ENCODE data around the gene TMEM139. TPM values are rescaled to one million over a fixed set of nuclear protein-coding genes. Genes with fewer than 3 reads are reported as not detected.
A peak's percentile ranks its signal among the peaks of the same experiment; 100 is the strongest.
"Not testable (repeated sequence)": the region's sequence is repeated elsewhere in the genome, so short reads cannot be mapped to it uniquely, and the experiment has no call there.

TMEM139 gene
- total RNA-seq, 1 experiment from 2014 or later: 2.0 TPM

DNA sequence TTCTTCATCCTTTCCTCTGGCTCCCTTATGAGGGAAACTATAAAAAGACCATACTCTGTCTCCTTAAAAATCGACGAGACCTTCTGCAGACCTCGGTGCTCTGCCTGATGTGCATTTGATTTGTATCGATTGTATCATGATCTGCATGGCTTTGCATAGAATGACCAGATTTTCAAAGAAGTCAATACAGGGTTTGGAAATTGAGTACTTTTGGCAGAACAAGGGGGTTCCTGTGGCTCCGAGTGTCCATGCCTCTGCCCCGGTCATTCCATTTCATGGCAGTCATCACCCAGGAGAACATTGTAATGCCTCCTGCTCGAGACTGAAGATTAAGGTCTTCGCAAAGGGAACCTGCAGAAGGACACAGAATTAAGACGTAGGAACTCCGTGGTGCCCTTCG is 4.1 kb downstream of the TMEM139 start:
- CTCF ChIA-PET: no interaction called here

DNA sequence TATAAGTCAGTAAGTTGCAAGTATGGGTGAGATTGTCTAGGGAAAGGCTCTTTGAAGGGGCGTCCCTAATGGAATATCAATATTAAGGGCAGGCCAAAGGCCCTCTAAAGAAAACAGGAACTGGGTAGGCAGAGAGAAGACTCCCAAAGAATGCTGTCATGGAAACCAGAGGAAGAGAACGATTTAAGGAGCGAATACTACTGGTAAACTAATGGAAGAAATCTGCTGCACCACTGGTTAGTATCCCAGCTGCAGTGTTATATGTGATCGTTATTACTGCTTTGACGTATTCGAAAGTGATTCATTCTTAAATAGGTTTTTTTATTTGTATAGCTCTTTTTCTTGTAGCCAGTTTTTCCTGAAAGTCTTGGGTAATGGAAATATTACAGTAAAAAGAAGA is 4.7 kb downstream of the TMEM139 start:
- ChIA-PET CTCF (no interaction called here), POLR2A (interaction anchor here (0.7 kb wide), 1 partner anchor 12 kb away, joined by 5 read pairs; no protein-coding TSS in a partner anchor)
- Histone ChIP-seq H3K9me3 (ENCODE audit: control insufficient read depth, insufficient read depth, low read depth, low read length) (peaks cover 4% of the 10 kb centered on the region; the same call in 1 of the 2 replicates), H3K4me3 (ENCODE audit: low read depth in 2 of 2, low read length in 2 of 2) (peak overlapping the region; percentile 97 to 98), H3K4me1 (ENCODE audit: control insufficient read depth, insufficient read depth, low read length) (peaks cover 21% of the 10 kb centered on the region), H3K36me3 (ENCODE audit: control insufficient read depth, insufficient read depth, low read length) (peaks cover 16% of the 10 kb centered on the region), H3K27me3 (ENCODE audit: control insufficient read depth, insufficient read depth, low read length) (no peaks in the 10 kb centered on the region), H3K27ac (ENCODE audit: low read length) (peak overlapping the region; percentile 96)
- BruUV-seq (replicated peaks): no TSS peak
- intact Hi-C loops (cut with micrococcal nuclease; ENCODE audit: unreplicated experiment): no loop called here
- TF ChIP-seq, protein P1, sequence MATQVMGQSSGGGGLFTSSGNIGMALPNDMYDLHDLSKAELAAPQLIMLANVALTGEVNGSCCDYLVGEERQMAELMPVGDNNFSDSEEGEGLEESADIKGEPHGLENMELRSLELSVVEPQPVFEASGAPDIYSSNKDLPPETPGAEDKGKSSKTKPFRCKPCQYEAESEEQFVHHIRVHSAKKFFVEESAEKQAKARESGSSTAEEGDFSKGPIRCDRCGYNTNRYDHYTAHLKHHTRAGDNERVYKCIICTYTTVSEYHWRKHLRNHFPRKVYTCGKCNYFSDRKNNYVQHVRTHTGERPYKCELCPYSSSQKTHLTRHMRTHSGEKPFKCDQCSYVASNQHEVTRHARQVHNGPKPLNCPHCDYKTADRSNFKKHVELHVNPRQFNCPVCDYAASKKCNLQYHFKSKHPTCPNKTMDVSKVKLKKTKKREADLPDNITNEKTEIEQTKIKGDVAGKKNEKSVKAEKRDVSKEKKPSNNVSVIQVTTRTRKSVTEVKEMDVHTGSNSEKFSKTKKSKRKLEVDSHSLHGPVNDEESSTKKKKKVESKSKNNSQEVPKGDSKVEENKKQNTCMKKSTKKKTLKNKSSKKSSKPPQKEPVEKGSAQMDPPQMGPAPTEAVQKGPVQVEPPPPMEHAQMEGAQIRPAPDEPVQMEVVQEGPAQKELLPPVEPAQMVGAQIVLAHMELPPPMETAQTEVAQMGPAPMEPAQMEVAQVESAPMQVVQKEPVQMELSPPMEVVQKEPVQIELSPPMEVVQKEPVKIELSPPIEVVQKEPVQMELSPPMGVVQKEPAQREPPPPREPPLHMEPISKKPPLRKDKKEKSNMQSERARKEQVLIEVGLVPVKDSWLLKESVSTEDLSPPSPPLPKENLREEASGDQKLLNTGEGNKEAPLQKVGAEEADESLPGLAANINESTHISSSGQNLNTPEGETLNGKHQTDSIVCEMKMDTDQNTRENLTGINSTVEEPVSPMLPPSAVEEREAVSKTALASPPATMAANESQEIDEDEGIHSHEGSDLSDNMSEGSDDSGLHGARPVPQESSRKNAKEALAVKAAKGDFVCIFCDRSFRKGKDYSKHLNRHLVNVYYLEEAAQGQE (IDR thresholded peaks at IDR 0.05; ENCODE audit: insufficient read depth in 1 of 2, low read depth in 2 of 2, low read length in 1 of 2): no peak
- TF ChIP-seq TCF7L2 (IDR thresholded peaks at IDR 0.05; ENCODE audit: low read depth, low read length): no peak
- no peak for TF ChIP-seq SIN3A (IDR thresholded peaks at IDR 0.05; ENCODE audit: borderline replicate concordance, insufficient read depth, low read depth, low read length)
- TF ChIP-seq POLR2AphosphoS5 (IDR thresholded peaks at IDR 0.05; ENCODE audit: low read depth, low read length): no peak
- TF ChIP-seq, protein P2, sequence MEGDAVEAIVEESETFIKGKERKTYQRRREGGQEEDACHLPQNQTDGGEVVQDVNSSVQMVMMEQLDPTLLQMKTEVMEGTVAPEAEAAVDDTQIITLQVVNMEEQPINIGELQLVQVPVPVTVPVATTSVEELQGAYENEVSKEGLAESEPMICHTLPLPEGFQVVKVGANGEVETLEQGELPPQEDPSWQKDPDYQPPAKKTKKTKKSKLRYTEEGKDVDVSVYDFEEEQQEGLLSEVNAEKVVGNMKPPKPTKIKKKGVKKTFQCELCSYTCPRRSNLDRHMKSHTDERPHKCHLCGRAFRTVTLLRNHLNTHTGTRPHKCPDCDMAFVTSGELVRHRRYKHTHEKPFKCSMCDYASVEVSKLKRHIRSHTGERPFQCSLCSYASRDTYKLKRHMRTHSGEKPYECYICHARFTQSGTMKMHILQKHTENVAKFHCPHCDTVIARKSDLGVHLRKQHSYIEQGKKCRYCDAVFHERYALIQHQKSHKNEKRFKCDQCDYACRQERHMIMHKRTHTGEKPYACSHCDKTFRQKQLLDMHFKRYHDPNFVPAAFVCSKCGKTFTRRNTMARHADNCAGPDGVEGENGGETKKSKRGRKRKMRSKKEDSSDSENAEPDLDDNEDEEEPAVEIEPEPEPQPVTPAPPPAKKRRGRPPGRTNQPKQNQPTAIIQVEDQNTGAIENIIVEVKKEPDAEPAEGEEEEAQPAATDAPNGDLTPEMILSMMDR (IDR thresholded peaks at IDR 0.05): no peak
- no peak for ATAC-seq
- in situ Hi-C loops (cut with HindIII; ENCODE audit: low pct_unique_long_range_greater_than_20kb, low sequenced_read_pairs): no loop called here
- no peak for DNase-seq (ENCODE audit: low read depth, low spot score)

More for the DNA sequence above, 4.1 kb downstream of the TMEM139 start:
- H3K27ac ChIP-seq (ENCODE audit: low read length): peak overlapping the region; percentile 96
- peaks cover 10% of the 10 kb centered on the region for H3K36me3 ChIP-seq (ENCODE audit: control insufficient read depth, insufficient read depth, low read length)
- H3K27me3 ChIP-seq (ENCODE audit: control insufficient read depth, insufficient read depth, low read length): no peaks in the 10 kb centered on the region
- POLR2A ChIA-PET: interaction anchor here (0.6 kb wide), 1 partner anchor 91 kb away, joined by 6 read pairs; no protein-coding TSS in a partner anchor
- intact Hi-C loops (cut with micrococcal nuclease; ENCODE audit: unreplicated experiment) (no loop called here), in situ Hi-C loops (cut with HindIII; ENCODE audit: low pct_unique_long_range_greater_than_20kb, low sequenced_read_pairs) (no loop called here)
- TF ChIP-seq, protein P1 (IDR thresholded peaks at IDR 0.05; ENCODE audit: insufficient read depth in 1 of 2, low read depth in 2 of 2, low read length in 1 of 2): no peak
- TF ChIP-seq SIN3A (IDR thresholded peaks at IDR 0.05; ENCODE audit: borderline replicate concordance, insufficient read depth, low read depth, low read length): no peak
- peaks cover 24% of the 10 kb centered on the region for H3K4me1 ChIP-seq (ENCODE audit: control insufficient read depth, insufficient read depth, low read length)
- H3K9me3 ChIP-seq (ENCODE audit: control insufficient read depth, insufficient read depth, low read depth, low read length): peaks cover 4% of the 10 kb centered on the region; the same call in 1 of the 2 replicates
- peak overlapping the region; percentile 97 to 98 for H3K4me3 ChIP-seq (ENCODE audit: low read depth in 2 of 2, low read length in 2 of 2)
- DNase-seq (ENCODE audit: low read depth, low spot score): no peak
- no peak for ATAC-seq
- BruUV-seq (replicated peaks): no TSS peak

DNA sequence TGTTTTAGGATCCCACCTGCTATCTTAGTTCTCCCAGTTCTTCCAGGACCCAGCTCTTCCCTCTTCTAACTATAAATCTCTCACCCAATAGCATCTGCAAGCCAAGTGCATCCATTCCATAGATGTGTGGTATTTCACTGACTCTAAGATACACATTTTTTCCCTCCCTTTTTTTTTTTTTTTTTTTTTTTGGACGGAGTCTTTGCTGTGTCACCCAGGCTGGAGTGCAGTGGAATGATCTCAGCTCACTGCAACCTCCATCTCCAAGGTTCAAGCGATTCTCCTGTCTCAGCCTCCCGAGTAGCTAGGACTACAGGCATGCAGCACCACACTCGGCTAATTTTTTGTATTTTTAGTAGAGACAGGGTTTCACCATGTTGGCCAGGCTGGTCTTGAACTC is 5.1 kb downstream of the TMEM139 start:
- in situ Hi-C loops (cut with HindIII; ENCODE audit: low pct_unique_long_range_greater_than_20kb, low sequenced_read_pairs); H3K27me3 ChIP-seq (ENCODE audit: control insufficient read depth, insufficient read depth, low read length); ATAC-seq; BruUV-seq (replicated peaks); H3K9me3 ChIP-seq (ENCODE audit: control insufficient read depth, insufficient read depth, low read depth, low read length); CTCF ChIA-PET; intact Hi-C loops (cut with micrococcal nuclease; ENCODE audit: unreplicated experiment); DNase-seq (ENCODE audit: low read depth, low spot score): not testable (repeated sequence)
- POLR2A ChIA-PET: interaction anchor here (0.7 kb wide), 1 partner anchor 11 kb away, joined by 5 read pairs; no protein-coding TSS in a partner anchor
- peaks cover 18% of the 10 kb centered on the region for H3K36me3 ChIP-seq (ENCODE audit: control insufficient read depth, insufficient read depth, low read length)
- H3K4me1 ChIP-seq (ENCODE audit: control insufficient read depth, insufficient read depth, low read length): peaks cover 17% of the 10 kb centered on the region
- peak overlapping the region; percentile 97 to 98 for H3K4me3 ChIP-seq (ENCODE audit: low read depth in 2 of 2, low read length in 2 of 2)
- peak overlapping the region; percentile 96; the same call in 1 of the 2 replicates for H3K27ac ChIP-seq (ENCODE audit: low read length)
